ENCODE measurements around the gene SLC1A7. TPM values are rescaled to one million over a fixed set of nuclear protein-coding genes. Genes with fewer than 3 reads are reported as not detected.

The SLC1A7 gene
- polyA plus RNA-seq, 1 experiment: 0.63 TPM

GRCh38 chr1:53083636-53084588 lies 58.5 kb downstream of the SLC1A7 start:
- H3K27me3 ChIP-seq (ENCODE audit: control insufficient read depth, insufficient read depth, low read length): no peaks in the 10 kb centered on the region
- ChIA-PET POLR2A (interaction anchor here (0.6 kb wide), 1 partner anchor 157 kb away, joined by 4 read pairs; the partner anchor contains the start of gene SCP2), CTCF (interaction anchor here (1.0 kb wide), 1 partner anchor 8 kb away, joined by 3 read pairs; no protein-coding TSS in a partner anchor)
- DNase-seq (ENCODE audit: low read depth): no peak
- H3K36me3 ChIP-seq (ENCODE audit: control insufficient read depth, insufficient read depth, low read length): peaks cover 64% of the 10 kb centered on the region
- TF ChIP-seq CTCF (IDR thresholded peaks at IDR 0.05; ENCODE audit: insufficient read depth, low read depth, low read length): no peak
- no peak overlapping the region for H3K4me3 ChIP-seq (ENCODE audit: low read depth, low read length)

GRCh38 chr1:53082826-53083455 lies 59.5 kb downstream of the SLC1A7 start:
- ChIA-PET POLR2A (no interaction called here), CTCF (interaction anchor here (1.0 kb wide), 1 partner anchor 9 kb away, joined by 3 read pairs; no protein-coding TSS in a partner anchor)
- no peak overlapping the region for H3K4me3 ChIP-seq (ENCODE audit: low read depth, low read length)
- no peak for DNase-seq (ENCODE audit: low read depth)
- no peaks in the 10 kb centered on the region for H3K27me3 ChIP-seq (ENCODE audit: control insufficient read depth, insufficient read depth, low read length)
- no peak for TF ChIP-seq CTCF (IDR thresholded peaks at IDR 0.05; ENCODE audit: insufficient read depth, low read depth, low read length)
- peaks cover 69% of the 10 kb centered on the region for H3K36me3 ChIP-seq (ENCODE audit: control insufficient read depth, insufficient read depth, low read length)

GRCh38 chr1:53081384-53082066 lies 60.9 kb downstream of the SLC1A7 start:
- CTCF ChIA-PET: interaction anchor here (0.7 to 1.2 kb wide), 2 partner anchors 12 to 17 kb away, joined by 3 read pairs; no protein-coding TSS in a partner anchor
- TF ChIP-seq CTCF (IDR thresholded peaks at IDR 0.05; ENCODE audit: insufficient read depth, low read depth, low read length): no peak
- H3K27me3 ChIP-seq (ENCODE audit: control insufficient read depth, insufficient read depth, low read length): no peaks in the 10 kb centered on the region
- DNase-seq (ENCODE audit: low read depth): no peak
- H3K36me3 ChIP-seq (ENCODE audit: control insufficient read depth, insufficient read depth, low read length): peaks cover 68% of the 10 kb centered on the region
- POLR2A ChIA-PET: no interaction called here
- H3K4me3 ChIP-seq (ENCODE audit: low read depth, low read length): no peak overlapping the region

GRCh38 chr1:53080769-53081168 lies 61.7 kb downstream of the SLC1A7 start:
- peaks cover 68% of the 10 kb centered on the region for H3K36me3 ChIP-seq (ENCODE audit: control insufficient read depth, insufficient read depth, low read length)
- DNase-seq (ENCODE audit: low read depth): no peak
- H3K4me3 ChIP-seq (ENCODE audit: low read depth, low read length): no peak overlapping the region
- ChIA-PET CTCF (interaction anchor here (0.6 to 1.2 kb wide), 3 partner anchors 12 to 32 kb away, joined by 3 read pairs; no protein-coding TSS in a partner anchor), POLR2A (no interaction called here)
- TF ChIP-seq CTCF (IDR thresholded peaks at IDR 0.05; ENCODE audit: insufficient read depth, low read depth, low read length): no peak
- H3K27me3 ChIP-seq (ENCODE audit: control insufficient read depth, insufficient read depth, low read length): no peaks in the 10 kb centered on the region

All from BJ (cell line).